GM18508 (cell line): ENCODE data around the gene SLC37A4.
A peak's percentile ranks its signal among the peaks of the same experiment; 100 is the strongest.
"Not testable (repeated sequence)": the region's sequence is repeated elsewhere in the genome, so short reads cannot be mapped to it uniquely, and the experiment has no call there.

Experiments
- ATAC-seq: cut with Tn5 transposase; IDR thresholded peaks from one replicate; pipeline ENCODE4 v1.9.1; 2021; ENCODE audit warnings: moderate number of reproducible peaks; ENCODE audit not compliant: insufficient read depth, unreplicated experiment

The SLC37A4 gene

GRCh38 chr11:119019996-119020395 is 10.7 kb downstream of the SLC37A4 start:
- ATAC-seq, result no peak

GRCh38 chr11:119018074-119018938 is 12.4 kb downstream of the SLC37A4 start, which contains the start of the genes RPS25 and TRAPPC4:
Gene RPS25, minus strand, starts transcription at chr11:119018343. Its CDS starts 59 bp downstream, at chr11:119018284.
Gene TRAPPC4, plus strand, starts transcription at chr11:119018766. Its CDS starts 30 bp downstream, at chr11:119018796.
- ATAC-seq, result peak; percentile 59

GRCh38 chr11:119017377-119017776 is 13.3 kb downstream of the SLC37A4 start:
- ATAC-seq, result not testable (repeated sequence)

GRCh38 chr11:119016216-119017009 is 14.3 kb downstream of the SLC37A4 start:
- no peak for ATAC-seq

GRCh38 chr11:119015054-119015611 is 15.5 kb downstream of the SLC37A4 start:
- no peak for ATAC-seq

- ATAC-seq, result no peak
Observed at GRCh38 chr11:119014209-119014924, 16.3 kb downstream of the SLC37A4 start.

GRCh38 chr11:119012629-119013170 is 18.0 kb downstream of the SLC37A4 start:
- no peak for ATAC-seq

- no peak for ATAC-seq
Observed at GRCh38 chr11:119011476-119012053, 19.1 kb downstream of the SLC37A4 start.

- ATAC-seq, result no peak
Observed at GRCh38 chr11:119006656-119007055, 24.0 kb downstream of the SLC37A4 start.

- no peak for ATAC-seq
Observed at GRCh38 chr11:119000906-119001305, 29.8 kb downstream of the SLC37A4 start.

- ATAC-seq, result no peak
Observed at GRCh38 chr11:118998822-118999221, 31.9 kb downstream of the SLC37A4 start.

GRCh38 chr11:118998388-118998717 is 32.3 kb downstream of the SLC37A4 start:
- no peak for ATAC-seq

GRCh38 chr11:118997627-118998387 is 32.9 kb downstream of the SLC37A4 start, which contains the start of gene CENATAC:
Gene CENATAC, plus strand, starts transcription at chr11:118998138. Its CDS starts 60 bp downstream, at chr11:118998198.
- ATAC-seq, result no peak

- ATAC-seq, result no peak
Observed at GRCh38 chr11:118996926-118997626, 33.6 kb downstream of the SLC37A4 start.

- not testable (repeated sequence) for ATAC-seq
Observed at GRCh38 chr11:118991486-118992038, 39.1 kb downstream of the SLC37A4 start.

GRCh38 chr11:118988280-118988679 is 42.4 kb downstream of the SLC37A4 start:
- ATAC-seq, result no peak

- ATAC-seq, result no peak
Observed at GRCh38 chr11:118984825-118985224, 45.9 kb downstream of the SLC37A4 start.

GRCh38 chr11:118984337-118984736 is 46.3 kb downstream of the SLC37A4 start:
- ATAC-seq, result not testable (repeated sequence)
